CD4-positive, alpha-beta T cell treated with Interferon gamma for 1 hour (primary cell): ENCODE data around the gene UBE2C.
"Not testable (repeated sequence)": the region's sequence is repeated elsewhere in the genome, so short reads cannot be mapped to it uniquely, and the experiment has no call there.

Experiments
- DNase-seq: peaks from one replicate; pipeline ENCODE4 v3.0.0-alpha.2; 2020

The UBE2C gene

DNA sequence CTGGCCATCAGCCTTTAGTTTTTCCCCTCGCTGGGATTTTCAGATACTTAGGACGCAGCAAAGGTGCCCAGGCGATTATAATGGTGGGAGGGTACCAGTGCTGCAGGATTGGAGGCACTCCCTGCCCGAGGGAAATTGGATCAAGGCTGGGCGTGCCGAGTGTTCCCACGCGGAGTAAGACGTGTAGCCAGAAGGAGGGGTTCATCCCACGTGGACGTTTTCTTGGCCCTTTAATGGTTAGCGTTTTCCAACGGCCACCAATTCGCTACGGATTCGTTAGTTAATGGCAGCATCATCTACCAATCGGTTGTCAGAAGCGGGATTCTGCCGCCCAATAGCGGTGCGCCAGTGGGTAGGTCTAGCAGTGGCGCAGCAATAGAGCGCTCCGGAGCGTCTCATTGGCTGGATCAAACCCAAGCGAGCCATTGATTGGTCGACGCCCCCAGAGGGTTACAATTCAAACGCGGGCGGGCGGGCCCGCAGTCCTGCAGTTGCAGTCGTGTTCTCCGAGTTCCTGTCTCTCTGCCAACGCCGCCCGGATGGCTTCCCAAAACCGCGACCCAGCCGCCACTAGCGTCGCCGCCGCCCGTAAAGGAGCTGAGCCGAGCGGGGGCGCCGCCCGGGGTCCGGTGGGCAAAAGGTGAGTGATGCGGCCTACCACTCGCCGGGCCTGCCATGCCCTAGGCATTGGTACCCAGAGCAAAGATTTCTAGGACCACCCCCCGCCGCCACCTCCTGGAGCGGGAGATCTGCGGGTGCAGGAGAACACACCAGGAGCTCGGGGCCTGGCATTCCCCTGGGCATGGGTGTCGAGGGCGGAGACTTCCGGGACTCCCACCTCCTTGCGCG lies at the start of gene UBE2C:
Gene UBE2C (plus strand): TSS at position 488 of the 849 bp plus-strand sequence. CDS start 52 bp downstream, at position 540.
- DNase-seq: peak; percentile 95

DNA sequence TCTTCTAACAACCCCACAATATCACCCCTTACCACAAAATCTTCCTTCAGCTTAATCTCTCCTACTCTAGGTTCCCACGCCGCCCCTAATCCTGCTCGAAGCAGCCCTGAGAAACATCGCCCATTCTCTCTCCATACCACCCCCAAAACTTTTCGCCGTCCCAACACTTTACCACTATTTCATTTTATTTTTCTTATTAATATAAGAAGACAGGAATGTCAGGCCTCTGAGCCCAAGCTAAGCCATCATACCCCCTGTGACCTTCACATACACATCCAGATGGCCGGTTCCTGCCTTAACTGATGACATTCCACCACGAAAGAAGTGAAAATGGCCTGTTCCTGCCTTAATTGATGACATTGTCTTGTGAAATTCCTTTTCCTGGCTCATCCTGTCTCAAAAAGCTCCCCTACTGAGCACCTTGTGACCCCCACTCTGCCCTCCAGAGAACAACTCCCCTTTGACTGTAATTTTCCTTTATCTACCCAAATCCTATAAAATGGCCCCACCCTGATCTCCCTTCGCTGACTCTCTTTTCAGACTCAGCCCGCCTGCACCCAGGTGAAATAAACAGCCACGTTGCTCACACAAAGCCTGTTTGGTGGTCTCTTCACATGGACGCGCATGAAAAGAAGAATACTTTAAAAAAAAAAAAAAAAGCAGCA lies 47.7 kb upstream of the UBE2C start:
- DNase-seq: not testable (repeated sequence)

DNA sequence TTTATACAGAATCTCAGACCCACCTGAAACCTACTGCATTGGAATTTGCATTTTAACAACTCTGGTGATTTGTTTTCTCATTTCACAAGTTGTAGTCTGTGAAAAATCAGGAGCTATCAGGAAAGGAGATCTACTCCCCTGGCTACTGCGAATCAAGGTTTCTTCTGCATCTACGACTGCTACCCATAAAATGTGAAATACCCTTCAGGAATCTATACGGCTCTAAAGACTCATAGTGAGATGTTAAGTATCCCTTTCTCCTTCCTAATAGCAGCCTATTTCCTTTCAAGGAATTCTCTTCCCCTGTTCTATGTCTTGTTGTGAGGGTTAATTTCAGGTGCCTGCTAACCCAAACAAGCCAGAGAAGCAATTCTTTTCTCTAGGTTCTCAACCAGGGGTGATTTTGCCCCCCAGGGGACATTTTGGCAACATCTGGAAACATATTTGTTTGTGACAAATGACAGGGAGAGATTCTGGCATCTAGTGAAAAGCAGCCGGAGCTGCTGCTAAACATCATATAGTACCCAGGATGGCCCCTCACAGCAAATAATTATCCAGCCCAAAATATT lies 47.1 kb upstream of the UBE2C start:
- no peak for DNase-seq

DNA sequence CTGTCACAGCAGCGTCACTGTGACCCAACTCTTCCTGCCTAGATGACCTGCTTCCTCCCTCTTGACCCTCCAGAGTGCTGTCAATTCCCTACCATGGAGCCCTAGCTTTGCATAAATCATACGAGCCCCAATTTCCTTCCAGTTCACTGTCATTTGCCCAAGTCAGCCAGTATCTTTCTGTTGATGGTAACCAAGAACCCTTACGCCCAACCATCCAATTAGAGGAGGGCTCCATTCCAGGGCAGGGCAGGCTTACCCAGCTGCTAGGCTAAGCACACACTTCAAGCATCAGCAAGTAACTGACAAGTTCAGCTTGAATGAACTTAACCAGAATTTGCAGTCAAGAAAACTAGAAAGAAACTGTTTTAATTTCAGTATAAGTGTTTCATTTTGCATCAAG lies 46.5 kb upstream of the UBE2C start:
- no peak for DNase-seq

DNA sequence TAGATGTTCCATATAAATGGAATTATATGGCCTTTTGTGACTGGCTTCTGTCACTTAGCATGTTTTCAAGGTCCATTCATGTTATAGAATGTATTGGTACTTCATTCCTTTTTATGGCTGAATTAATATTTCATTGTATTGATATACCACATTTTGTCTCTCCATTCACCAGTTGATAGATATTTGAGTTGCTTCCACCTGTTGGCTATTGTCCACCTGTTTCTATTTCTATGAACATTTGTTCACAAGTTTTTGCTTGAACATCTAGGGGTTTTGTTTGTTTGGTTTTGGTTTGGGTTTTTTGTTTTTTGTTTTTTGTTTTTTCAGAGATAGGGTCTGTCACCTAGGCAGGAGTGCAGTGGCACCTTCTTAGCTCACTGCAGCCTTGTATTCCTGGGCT lies 44.0 kb upstream of the UBE2C start:
- DNase-seq: no peak

DNA sequence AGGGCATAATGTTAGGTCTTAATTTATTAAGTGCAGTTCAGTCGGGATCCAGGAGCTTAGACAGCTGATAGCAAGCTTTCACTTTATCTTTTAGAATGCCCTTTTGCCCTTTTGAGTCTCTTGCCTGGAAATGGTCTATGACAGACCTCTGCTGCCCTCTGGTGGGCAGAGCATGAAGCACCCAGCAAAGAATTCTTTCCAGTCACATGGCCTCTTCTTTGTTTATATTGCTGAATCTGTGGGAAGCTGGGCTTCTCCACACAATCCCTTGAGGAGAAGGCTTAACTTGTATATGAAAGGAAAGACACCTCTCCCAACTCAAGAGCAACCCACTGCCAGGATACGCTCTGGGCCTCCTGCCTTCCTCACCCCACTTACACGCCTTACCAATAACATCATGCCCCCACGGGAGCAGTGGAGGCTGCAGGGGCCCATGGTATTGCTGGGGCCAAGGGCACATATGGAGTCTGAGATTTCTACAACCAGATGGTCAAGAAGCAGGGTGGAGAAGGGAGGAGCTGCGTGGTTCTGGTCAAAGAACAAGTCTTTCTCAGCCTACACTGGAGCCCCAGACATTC lies 41.2 kb upstream of the UBE2C start:
- DNase-seq: peak; percentile 72

DNA sequence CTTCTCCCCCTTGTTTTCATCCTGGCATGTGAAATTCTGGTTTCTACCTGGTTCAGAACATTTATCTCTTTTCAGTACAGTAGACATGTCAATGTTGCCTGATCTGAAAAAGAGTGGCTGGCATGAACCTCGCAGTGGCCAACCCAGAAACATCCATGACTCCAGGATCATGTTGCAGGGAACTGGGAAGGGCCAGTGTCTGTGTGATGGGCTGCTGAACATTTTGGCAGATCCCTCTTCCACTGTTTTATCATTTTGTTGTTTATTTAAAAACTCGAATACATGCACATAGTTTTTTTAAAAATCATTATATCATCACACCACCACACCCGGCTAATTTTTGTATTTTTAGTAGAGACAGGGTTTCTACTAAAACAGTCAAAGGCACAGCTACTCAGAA lies 39.8 kb upstream of the UBE2C start:
- no peak for DNase-seq

DNA sequence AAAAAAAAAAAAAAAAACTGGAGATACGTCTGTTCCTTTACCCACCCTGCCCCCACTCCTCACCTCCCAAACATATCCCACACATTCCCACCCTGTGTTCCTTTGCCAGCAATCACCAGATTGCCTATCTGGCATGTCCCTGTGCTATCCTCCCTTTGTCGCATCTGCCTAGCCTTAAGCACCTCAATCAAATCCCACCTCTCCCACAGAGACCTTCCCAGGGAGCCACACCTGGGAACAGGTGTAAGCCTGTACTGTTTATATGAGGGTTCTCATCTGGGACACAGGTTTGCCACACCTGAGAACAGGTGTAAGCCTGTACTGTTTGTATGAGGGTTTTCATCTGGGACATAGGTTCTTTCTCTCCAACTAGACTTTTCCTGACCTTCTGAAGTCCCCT lies 37.5 kb upstream of the UBE2C start:
- DNase-seq: no peak

DNA sequence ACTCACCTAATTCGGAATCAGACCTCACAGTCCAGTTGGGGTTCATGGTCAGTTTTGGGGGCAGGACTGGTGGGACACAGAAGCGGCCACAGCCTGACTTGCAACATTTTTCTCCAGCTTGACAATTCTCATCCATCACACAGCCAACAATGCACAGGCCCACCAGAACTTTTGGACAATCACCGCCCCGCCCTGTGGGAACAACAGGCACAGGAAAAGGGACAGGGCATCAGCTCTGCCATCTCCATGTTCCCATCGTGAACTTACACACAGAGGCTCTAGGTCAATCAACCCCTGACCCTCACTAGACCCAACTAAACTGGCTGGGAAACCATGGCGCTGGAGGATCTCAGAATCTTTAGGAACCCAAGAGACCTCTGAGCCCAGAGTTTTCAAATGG lies 37.0 kb upstream of the UBE2C start:
- no peak for DNase-seq

DNA sequence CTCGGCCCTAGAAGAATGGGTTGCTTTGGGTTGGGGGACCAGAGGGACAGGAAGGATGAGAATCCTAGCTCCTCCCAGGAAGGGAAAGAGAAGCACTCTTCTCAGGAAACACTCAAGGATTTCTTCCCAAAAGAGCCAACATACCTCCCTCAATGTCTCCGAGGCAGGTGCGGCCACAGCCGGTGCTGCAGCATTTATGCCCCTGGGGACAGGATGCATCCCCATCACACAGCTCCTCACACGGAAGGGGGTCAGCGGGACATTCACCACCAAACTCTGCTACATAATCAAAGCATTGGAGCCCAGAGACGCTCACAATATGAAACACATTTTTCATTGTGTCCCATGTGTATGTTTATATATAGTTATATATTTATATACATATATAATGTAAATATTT lies 35.5 kb upstream of the UBE2C start:
- no peak for DNase-seq

DNA sequence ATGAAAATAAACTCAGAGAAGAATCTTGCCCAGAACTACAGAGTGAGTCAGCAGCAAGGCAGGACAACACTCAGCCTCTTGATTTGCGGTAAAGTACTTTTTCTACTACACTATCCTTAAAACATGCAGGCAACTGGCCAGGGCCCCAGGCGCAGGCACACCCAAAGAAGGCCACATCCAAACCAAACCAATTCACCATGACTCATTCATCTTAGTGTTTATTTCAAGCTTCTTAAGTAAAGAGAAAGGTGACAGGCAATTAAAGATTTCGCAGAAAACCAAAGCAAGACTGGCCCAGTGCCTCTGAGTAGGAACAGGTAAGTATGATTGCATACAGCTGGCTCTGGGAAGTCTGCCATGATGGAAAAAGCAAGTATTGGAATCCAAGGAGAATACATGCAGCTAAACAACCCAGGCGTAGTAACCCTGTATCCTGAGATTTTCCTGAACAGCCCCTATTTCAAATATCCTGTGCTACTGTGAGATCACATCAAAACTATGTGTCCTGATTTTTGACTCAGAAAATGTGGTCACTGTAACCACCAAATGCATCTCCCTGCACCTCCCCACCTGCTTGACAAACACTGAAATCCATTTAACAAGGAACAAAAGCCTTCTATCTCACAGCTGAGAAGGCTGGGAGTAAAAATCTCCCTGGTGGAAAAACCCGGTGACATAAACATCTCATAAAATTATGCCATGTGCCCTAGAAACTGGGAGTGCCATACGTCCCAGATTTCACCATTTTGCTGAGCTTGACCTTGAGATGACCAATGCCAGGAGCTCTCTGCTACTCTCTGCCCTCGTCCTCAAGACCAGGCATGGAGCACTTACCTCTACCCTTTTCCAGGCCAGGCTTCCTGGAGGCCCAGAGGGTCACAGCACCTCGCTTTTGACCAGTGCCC lies 33.2 kb upstream of the UBE2C start:
- no peak for DNase-seq

DNA sequence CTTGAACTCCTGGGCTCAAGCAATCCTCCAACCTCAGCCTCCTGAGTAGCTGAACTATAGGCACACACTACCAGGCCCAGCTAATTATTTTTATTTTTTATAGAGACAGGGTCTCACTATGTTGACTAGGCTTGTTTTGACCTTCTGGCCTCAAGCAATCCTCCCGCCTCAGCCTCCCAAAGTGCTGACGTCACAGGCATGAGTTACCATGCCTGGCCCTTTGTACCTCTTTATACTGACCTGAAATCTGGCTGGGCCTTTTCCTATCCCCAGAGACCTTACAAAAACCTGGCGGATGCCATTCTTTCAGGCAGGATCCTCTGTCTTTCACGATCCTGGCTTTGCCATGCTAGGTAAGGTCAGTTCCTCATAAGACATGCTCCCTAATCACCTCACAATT lies 32.3 kb upstream of the UBE2C start:
- DNase-seq: no peak

DNA sequence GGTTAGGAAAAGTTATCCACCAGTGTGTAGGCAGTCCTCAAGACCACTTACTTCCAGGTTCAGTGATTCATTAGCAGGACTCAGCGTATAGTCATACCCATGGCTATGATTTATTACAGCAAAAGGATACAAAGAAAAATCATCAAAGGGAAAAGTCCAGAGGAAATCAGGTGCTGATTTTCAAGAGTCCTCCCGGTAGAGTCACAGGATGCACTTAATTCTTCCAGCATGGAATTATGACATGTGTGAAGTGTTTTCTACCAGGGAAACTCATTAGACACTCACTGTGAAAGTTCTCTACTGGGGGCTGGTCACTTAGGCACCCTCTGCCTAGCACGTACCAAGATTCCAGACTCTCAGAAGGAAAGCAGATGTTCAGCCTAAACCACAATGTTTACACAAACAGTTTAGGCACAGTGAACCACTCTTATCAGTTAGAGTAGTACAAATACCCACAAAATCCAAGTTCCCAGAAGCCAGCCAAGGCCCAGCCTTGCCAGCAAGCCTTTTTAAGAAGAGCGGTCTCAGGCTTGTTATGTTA lies 31.0 kb upstream of the UBE2C start:
- DNase-seq: no peak

DNA sequence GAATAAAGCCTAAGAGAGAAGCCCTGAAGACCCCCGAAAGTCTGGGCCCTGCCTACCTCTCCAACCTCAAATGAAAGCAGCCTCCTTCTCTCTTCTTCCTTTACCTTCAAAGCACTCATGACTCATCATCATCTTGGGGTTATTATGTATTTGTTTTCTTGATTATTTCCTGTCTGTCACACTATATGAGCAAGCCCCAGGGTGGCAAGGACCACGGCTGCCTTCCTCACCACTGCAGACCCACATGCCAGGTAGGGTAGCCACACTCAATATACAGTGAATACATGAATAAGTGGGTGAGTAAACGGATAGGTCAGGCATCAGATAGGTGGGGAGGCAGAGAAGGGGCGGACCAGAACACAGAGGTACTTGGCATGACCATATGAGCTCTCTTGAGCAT lies 29.6 kb upstream of the UBE2C start:
- DNase-seq: no peak

DNA sequence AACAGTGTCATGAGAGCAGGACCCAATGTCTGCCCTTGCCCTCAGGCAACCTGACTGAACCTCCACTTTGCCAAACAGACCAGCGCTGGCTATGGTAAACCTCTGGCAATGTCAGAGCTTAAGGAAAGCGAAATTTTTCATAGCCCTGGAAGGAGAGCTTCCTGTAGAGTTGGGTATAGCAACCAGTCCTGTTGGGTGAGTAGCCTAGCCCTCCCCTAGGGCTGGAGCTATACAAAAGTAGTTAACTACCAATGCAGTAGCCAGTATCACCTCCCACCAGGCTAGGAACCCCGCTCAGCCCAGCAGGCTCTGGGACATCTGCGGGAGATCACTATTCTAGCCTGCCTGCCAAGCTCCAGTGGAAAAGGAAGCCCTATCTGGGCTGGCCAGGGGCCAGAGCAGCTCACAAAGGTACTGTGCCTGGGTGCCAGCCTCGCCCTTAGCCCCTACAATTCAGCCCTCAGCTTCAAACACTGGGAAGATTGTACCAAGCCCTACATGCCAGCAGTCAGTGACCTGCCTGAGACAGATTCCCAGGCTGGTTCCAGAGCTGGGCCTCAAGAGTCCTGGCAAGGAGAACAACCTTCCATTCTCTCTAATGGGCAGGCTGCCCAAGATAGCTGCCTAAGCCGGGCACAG lies 28.7 kb upstream of the UBE2C start:
- DNase-seq: no peak

DNA sequence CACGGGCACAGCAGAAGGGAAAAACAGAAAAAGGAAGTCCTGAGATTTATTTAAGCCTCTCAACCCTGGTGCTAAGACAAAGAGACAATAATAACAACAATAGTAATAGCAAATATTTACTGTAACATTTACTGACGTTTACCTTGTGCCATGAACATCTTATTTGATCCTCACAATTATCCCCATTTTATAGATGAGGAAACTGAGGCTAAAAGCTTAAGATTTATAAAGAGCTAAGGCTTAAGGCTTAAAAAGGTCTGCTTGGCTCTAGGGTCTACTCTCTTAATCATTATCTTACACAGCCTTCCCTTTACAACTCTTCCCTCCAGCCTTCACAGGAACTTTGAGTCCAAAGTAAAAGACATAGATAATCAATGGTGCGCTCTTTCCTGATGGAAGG lies 24.1 kb upstream of the UBE2C start:
- DNase-seq: no peak

DNA sequence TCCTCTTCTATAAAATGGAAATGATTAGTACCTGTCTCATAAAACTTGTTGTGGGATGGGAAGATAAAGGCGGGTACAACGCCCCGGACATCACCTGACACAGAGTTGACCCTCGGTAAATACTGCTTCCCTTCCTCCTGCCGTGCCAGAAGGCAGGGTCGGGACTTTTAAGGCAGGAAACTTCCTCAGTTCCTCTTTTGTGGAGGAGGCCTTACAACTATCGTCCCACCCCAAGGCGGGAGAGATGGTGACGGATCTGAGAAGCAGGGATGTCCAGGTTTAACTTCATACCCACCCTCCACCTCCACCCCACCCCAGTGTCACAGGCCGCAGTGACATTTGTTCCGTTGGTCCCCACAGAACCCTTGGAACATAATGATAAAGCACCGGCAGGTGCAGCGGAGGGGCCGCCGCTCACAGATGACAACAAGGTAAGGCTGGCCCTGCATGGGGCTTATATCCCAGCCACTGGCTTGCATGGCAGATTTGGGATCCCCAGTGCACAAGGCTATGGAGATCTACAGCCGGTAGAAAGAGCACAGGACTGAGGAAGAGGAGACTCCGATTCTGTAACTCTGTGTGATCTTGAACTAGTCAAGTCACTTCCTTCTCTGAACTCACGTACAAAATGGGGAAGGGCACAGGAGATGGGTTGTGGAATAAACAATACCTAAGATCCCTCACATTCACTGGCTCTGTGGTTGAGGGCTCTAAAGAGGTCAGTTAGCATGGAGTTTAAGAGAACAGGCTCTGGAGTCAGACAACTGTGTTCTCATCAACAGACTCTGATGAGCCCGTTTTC lies 19.9 kb upstream of the UBE2C start:
- peak; percentile 35 for DNase-seq

DNA sequence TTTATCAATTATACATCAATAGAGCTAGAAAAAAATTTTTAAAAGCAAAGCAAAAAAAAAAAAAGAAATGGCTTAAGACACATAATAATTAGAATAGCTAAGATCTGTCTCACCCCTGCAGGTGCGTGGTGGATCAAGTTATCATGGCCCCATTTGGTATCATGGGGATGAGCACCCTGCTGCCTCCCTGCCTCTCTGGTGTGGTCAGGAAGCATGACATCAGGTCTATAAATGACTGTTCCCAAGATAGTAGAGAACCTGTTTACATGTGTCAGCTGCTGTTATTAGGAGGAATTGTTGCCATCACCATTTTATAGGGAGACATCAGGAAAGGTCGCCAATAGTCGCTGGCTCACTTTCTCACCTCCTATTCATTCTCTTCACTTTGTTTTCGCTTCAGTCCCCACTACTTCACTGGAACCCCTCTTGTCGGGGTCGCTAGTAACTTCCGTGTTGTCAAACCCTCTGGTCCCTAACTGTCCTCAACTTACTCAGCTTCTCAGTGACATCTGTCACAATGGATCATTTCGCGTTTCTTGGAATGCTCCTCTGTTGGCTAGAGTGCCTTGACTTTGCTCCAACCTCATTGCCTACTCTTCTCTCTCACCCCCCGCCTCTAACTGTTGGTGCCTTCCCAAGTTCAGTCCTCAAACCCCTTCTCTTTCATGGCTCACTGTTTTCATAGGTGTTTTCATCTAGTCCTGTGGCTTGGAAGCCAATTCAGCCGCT lies 15.9 kb upstream of the UBE2C start:
- no peak for DNase-seq

DNA sequence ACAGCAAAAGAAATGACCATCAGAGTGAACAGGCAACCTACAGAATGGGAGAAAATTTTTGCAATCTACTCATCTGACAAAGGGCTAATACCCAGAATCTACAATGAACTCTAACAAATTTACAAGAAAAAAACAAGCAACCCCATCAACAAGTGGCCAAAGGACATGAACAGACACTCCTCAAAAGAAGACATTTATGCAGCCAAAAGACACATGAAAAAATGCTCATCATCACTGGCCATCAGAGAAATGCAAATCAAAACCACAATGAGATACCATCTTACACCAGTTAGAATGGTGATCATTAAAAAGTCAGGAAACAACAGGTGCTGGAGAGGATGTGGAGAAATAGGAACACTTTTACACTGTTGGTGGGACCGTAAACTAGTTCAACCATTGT lies 14.9 kb upstream of the UBE2C start:
- not testable (repeated sequence) for DNase-seq

DNA sequence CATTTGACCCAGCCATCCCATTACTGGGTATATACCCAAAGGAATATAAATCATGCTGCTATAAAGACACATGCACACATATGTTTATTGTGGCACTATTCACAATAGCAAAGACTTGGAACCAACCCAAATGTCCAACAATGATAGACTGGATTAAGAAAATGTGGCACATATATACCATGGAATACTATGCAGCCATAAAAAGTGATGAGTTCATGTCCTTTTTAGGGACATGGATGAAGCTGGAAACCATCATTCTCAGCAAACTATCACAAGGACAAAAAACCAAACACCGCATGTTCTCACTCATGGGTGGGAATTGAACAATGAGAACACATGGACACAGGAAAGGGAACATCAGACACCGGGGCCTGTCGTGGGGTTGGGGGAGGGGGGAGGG lies 14.5 kb upstream of the UBE2C start:
- not testable (repeated sequence) for DNase-seq
